DND-41 (cell line): ENCODE data around the gene AUH.

Experiments used
- ATAC-seq: fragments of 200-7000 bp; cut with Tn5 transposase; 3 replicates; pipeline ENCODE4 v1.9.1; 2021; ENCODE audit warnings: low read depth; ENCODE audit not compliant: insufficient read depth
- DNase-seq: peaks from one replicate; pipeline ENCODE4 v3.0.0-alpha.2; 2020
- H2AFZ ChIP-seq: 2 replicates; pipeline ENCODE4 v1.6.0; 2012; ENCODE audit warnings: low read depth, low read length
- H3K27ac ChIP-seq: 2 replicates; pipeline ENCODE4 v1.5.1; 2012; ENCODE audit warnings: low read length, inconsistent platforms
- H3K27me3 ChIP-seq: fragments of 200-600 bp; sonication (generic); 2 replicates; pipeline ENCODE4 v1.6.0; 2012; ENCODE audit warnings: low read length, mild to moderate bottlenecking, inconsistent platforms; ENCODE audit not compliant: insufficient read depth, poor library complexity
- H3K36me3 ChIP-seq: 2 replicates; pipeline ENCODE4 v1.5.1; 2012; ENCODE audit warnings: low read length, inconsistent platforms; ENCODE audit not compliant: insufficient read depth
- H3K4me1 ChIP-seq: 2 replicates; pipeline ENCODE4 v1.5.1; 2012; ENCODE audit warnings: mild to moderate bottlenecking, low read length; ENCODE audit not compliant: insufficient read depth
- H3K4me2 ChIP-seq: 2 replicates; pipeline ENCODE4 v1.6.0; 2012; ENCODE audit warnings: mild to moderate bottlenecking, moderate library complexity, low read length, inconsistent platforms; ENCODE audit not compliant: insufficient read depth
- H3K4me3 ChIP-seq, 2 experiments: fragments of 200-600 bp in 1 of 2; shearing (Covaris generic) in 1 of 2; 2 replicates each; pipeline ENCODE4 v1.5.1; 2012 to 2016; ENCODE audit warnings: inconsistent platforms in 2 of 2, low read length in 2 of 2, mild to moderate bottlenecking in 2 of 2, low read depth in 1 of 2, moderate library complexity in 1 of 2
- H3K79me2 ChIP-seq: 2 replicates; pipeline ENCODE4 v1.6.0; 2012; ENCODE audit warnings: low read length, inconsistent platforms; ENCODE audit not compliant: insufficient read depth
- H3K9ac ChIP-seq: 2 replicates; pipeline ENCODE4 v1.6.0; 2012; ENCODE audit warnings: low read depth, mild to moderate bottlenecking, inconsistent platforms, low read length, moderate library complexity
- H3K9me3 ChIP-seq: 2 replicates; pipeline ENCODE4 v1.5.1; 2012; ENCODE audit warnings: low read length, moderate library complexity, mild to moderate bottlenecking, inconsistent platforms; ENCODE audit not compliant: insufficient read depth, severe bottlenecking
- H4K20me1 ChIP-seq: 2 replicates; pipeline ENCODE4 v1.6.0; 2012; ENCODE audit warnings: low read length; ENCODE audit not compliant: insufficient read depth
- CTCF ChIP-seq: IDR thresholded peaks from 2 replicates; pipeline ENCODE4 v1.5.1; 2012; ENCODE audit warnings: borderline replicate concordance, low read length, moderate library complexity, mild to moderate bottlenecking; ENCODE audit not compliant: poor library complexity, severe bottlenecking; ENCODE audit errors: extremely low read depth
- EZH2 ChIP-seq: IDR thresholded peaks from 3 replicates; pipeline ENCODE4 v1.6.1; 2012; ENCODE audit warnings: borderline replicate concordance, low read depth, mild to moderate bottlenecking, moderate library complexity, low read length, inconsistent platforms; ENCODE audit not compliant: severe bottlenecking

AUH gene

GRCh38 chr9:91206806-91207205 is 154.9 kb downstream of the AUH start:
- H3K4me1 ChIP-seq = peaks cover 11% of the 10 kb centered on the region
- H3K4me2 ChIP-seq = no peak overlapping the region
- no peaks in the 10 kb centered on the region for H4K20me1 ChIP-seq
- no peak overlapping the region for H2AFZ ChIP-seq
- no peaks in the 10 kb centered on the region for H3K9me3 ChIP-seq
- no peak overlapping the region for H3K4me3 ChIP-seq
- H3K27me3 ChIP-seq = no peaks in the 10 kb centered on the region
- DNase-seq (no peak), ATAC-seq (no peak)
- no peak for TF ChIP-seq CTCF
- no peak for TF ChIP-seq EZH2
- H3K79me2 ChIP-seq = no peaks in the 10 kb centered on the region
- no peak overlapping the region for H3K9ac ChIP-seq
- no peaks in the 10 kb centered on the region for H3K36me3 ChIP-seq
- no peak overlapping the region for H3K27ac ChIP-seq

GRCh38 chr9:91202736-91203283 is 158.9 kb downstream of the AUH start:
- H3K4me2 ChIP-seq = no peak overlapping the region
- no peaks in the 10 kb centered on the region for H3K4me1 ChIP-seq
- no peaks in the 10 kb centered on the region for H3K9me3 ChIP-seq
- ATAC-seq (no peak), DNase-seq (no peak)
- no peak overlapping the region for H3K4me3 ChIP-seq
- no peaks in the 10 kb centered on the region for H3K27me3 ChIP-seq
- no peaks in the 10 kb centered on the region for H4K20me1 ChIP-seq
- H3K79me2 ChIP-seq = no peaks in the 10 kb centered on the region
- TF ChIP-seq EZH2 (no peak), CTCF (no peak)
- H3K9ac ChIP-seq = no peak overlapping the region
- no peak overlapping the region for H3K27ac ChIP-seq
- no peak overlapping the region for H2AFZ ChIP-seq
- no peaks in the 10 kb centered on the region for H3K36me3 ChIP-seq

GRCh38 chr9:91200692-91201336 is 160.9 kb downstream of the AUH start:
- Histone ChIP-seq H2AFZ (no peak overlapping the region), H3K4me1 (no peaks in the 10 kb centered on the region), H3K9me3 (no peaks in the 10 kb centered on the region), H3K27me3 (no peaks in the 10 kb centered on the region), H4K20me1 (no peaks in the 10 kb centered on the region), H3K4me2 (no peak overlapping the region), H3K79me2 (no peaks in the 10 kb centered on the region), H3K27ac (no peak overlapping the region), H3K9ac (no peak overlapping the region), H3K4me3 (no peak overlapping the region), H3K36me3 (no peaks in the 10 kb centered on the region)
- TF ChIP-seq CTCF (no peak), EZH2 (no peak)
- DNase-seq = no peak
- ATAC-seq = no peak
